K562 (cell line): ENCODE results near the gene SUSD3. TPM values are rescaled to one million over a fixed set of nuclear protein-coding genes. Genes with fewer than 3 reads are reported as not detected.

Experiments
- ATAC-seq: fragments of 200-7000 bp; cut with Tn5 transposase; 3 replicates; pipeline ENCODE4 v1.9.1; 2020; ENCODE audit warnings: moderate library complexity
- BruUV-seq: library from RNA; stranded (reverse); fragments of 400-500 nt; replicated peaks from 2 replicates; lab custom pipeline; 2021; lab: Mats Ljungman, UMichigan
- CTCF ChIA-PET: fragments of 300-600 bp; formaldehyde crosslinking; extraction: SDS; loops from one replicate; lab custom pipeline; 2021; ENCODE audit warnings: low intra/inter-chr PET ratio; lab: Yijun Ruan, JAX
- POLR2A ChIA-PET: fragments of 300-600, 350-650 bp; sonication (Branson Sonifier 250); formaldehyde crosslinking; extraction: SDS; loops from one replicate; lab custom pipeline; 2021; ENCODE audit warnings: antibody characterized with exemption, inconsistent platforms; lab: Yijun Ruan, JAX
- DNase-seq, 4 experiments: peaks; one replicate each; pipeline versions ENCODE4 v3.0.0 to v3.0.0-alpha.2; 2011 to 2018; ENCODE audit warnings: low spot score in 3 of 4, mixed read lengths in 3 of 4; ENCODE audit errors: extremely low read depth in 1 of 4
- FAIRE-seq: peaks from 2 replicates; lab custom pipeline; 2011; peaks lifted over from hg19 to GRCh38; lab: Jason Lieb, UNC
- H2AFZ ChIP-seq: 2 replicates; pipeline ENCODE4 v1.6.0; 2011; ENCODE audit warnings: low read depth, low read length, control low read depth, inconsistent platforms
- H3K27ac ChIP-seq: fragments of 200-600 bp; 3 replicates; pipeline ENCODE4 v1.8.0; 2011; ENCODE audit warnings: low read depth, mild to moderate bottlenecking, control low read depth, inconsistent platforms, low read length, moderate library complexity, mixed read lengths; ENCODE audit errors: extremely low read depth
- H3K27me3 ChIP-seq, 2 experiments: fragments of 300-600 bp in 1 of 2; 2 replicates in 1 of 2; 3 replicates in 1 of 2; pipeline versions ENCODE4 v1.6.0 to v1.8.0; 2011; ENCODE audit warnings: inconsistent platforms in 2 of 2, low read length in 2 of 2, mild to moderate bottlenecking in 1 of 2, mixed read lengths in 1 of 2, moderate library complexity in 1 of 2; ENCODE audit not compliant: control insufficient read depth in 2 of 2, insufficient read depth in 2 of 2
- H3K36me3 ChIP-seq: fragments of 300-600 bp; 3 replicates; pipeline ENCODE4 v1.8.0; 2011; ENCODE audit warnings: mild to moderate bottlenecking, low read length, inconsistent platforms; ENCODE audit not compliant: control insufficient read depth, insufficient read depth
- H3K4me1 ChIP-seq, 2 experiments: fragments of 200-600 bp in 1 of 2; replicated peaks in 1 of 2; 2 replicates in 1 of 2; 3 replicates in 1 of 2; pipeline versions ENCODE4 v1.5.1 to v1.8.0; 2011; ENCODE audit warnings: inconsistent platforms in 2 of 2, low read length in 2 of 2, mild to moderate bottlenecking in 1 of 2, mixed read lengths in 1 of 2, moderate library complexity in 1 of 2; ENCODE audit not compliant: control insufficient read depth in 2 of 2, insufficient read depth in 2 of 2
- H3K4me2 ChIP-seq: 2 replicates; pipeline ENCODE4 v1.6.1; 2011; ENCODE audit warnings: low read length, control low read depth, inconsistent platforms, mixed read lengths; ENCODE audit not compliant: insufficient read depth
- H3K4me3 ChIP-seq: fragments of 200-600 bp; sonication (generic), shearing (Covaris generic); 2 replicates; pipeline ENCODE4 v1.5.1; 2016; ENCODE audit warnings: control low read depth, inconsistent platforms
- H3K79me2 ChIP-seq: fragments of 200-600 bp; 3 replicates; pipeline ENCODE4 v1.8.0; 2011; ENCODE audit warnings: low read length, inconsistent platforms; ENCODE audit not compliant: control insufficient read depth, insufficient read depth
- H3K9ac ChIP-seq, 2 experiments: 2 replicates each; pipeline versions ENCODE4 v1.6.0 to v1.6.1; 2011; ENCODE audit warnings: low read depth in 2 of 2, low read length in 2 of 2, control low read depth in 1 of 2, inconsistent platforms in 1 of 2, mild to moderate bottlenecking in 1 of 2, mixed read lengths in 1 of 2; ENCODE audit not compliant: insufficient read depth in 1 of 2
- H3K9me1 ChIP-seq: one replicate; pipeline ENCODE4 v1.6.0; 2011; ENCODE audit warnings: inconsistent platforms, mild to moderate bottlenecking, low read length, moderate library complexity; ENCODE audit not compliant: control insufficient read depth, insufficient read depth
- H3K9me3 ChIP-seq: replicated peaks from 2 replicates; pipeline ENCODE4 v1.5.1; 2011; ENCODE audit warnings: low read depth, low read length, inconsistent platforms; ENCODE audit not compliant: control insufficient read depth, insufficient read depth
- H4K20me1 ChIP-seq: replicated peaks from 2 replicates; pipeline ENCODE4 v1.6.1; 2011; ENCODE audit warnings: low read length, inconsistent platforms, mixed read lengths; ENCODE audit not compliant: control insufficient read depth, insufficient read depth
- BMI1 ChIP-seq: fragments of 150-350 bp; IDR thresholded peaks from 2 replicates; pipeline ENCODE4 v1.6.1; 2014; ENCODE audit warnings: low read length
- CEBPB ChIP-seq: fragments of 450-650 bp; IDR thresholded peaks from 2 replicates; pipeline ENCODE4 v1.6.1; 2016; ENCODE audit warnings: missing genetic modification characterization, missing compliant biosample characterization
- CREB3L1 ChIP-seq: fragments of 450-650 bp; IDR thresholded peaks from 2 replicates; pipeline ENCODE4 v1.6.1; 2014; ENCODE audit warnings: low read depth, mild to moderate bottlenecking, moderate library complexity, borderline replicate concordance
- EP400 ChIP-seq: fragments of 450-650 bp; IDR thresholded peaks from 2 replicates; pipeline ENCODE4 v1.6.1; 2017; ENCODE audit warnings: antibody characterized with exemption, mild to moderate bottlenecking, moderate library complexity
- HEY1 ChIP-seq: fragments of 250-450 bp; sonication (Bioruptor Pico); IDR thresholded peaks from 2 replicates; pipeline ENCODE4 v1.5.0; 2020; ENCODE audit warnings: mild to moderate bottlenecking, moderate library complexity, borderline replicate concordance
- IRF2 ChIP-seq: sonication (generic); formaldehyde crosslinking; IDR thresholded peaks from 2 replicates; pipeline ENCODE4 v1.8.1; 2022; ENCODE audit warnings: mild to moderate bottlenecking, missing genetic modification reagents
- MTA1 ChIP-seq: fragments of 450-650 bp; IDR thresholded peaks from 2 replicates; pipeline ENCODE4 v1.6.1; 2017; ENCODE audit warnings: borderline replicate concordance
- PHB ChIP-seq: fragments of 250-450 bp; sonication (Bioruptor Pico); IDR thresholded peaks from 2 replicates; pipeline ENCODE4 v1.5.0; 2021
- PURB ChIP-seq: sonication (generic); formaldehyde crosslinking; IDR thresholded peaks from 2 replicates; pipeline ENCODE4 v1.9.0; 2021; ENCODE audit warnings: low read depth, mild to moderate bottlenecking, missing genetic modification reagents
- SETDB1 ChIP-seq: IDR thresholded peaks from one replicate; pipeline ENCODE4 v1.6.1; 2012; ENCODE audit warnings: low read length, control low read depth, inconsistent platforms
- SRF ChIP-seq, 2 experiments: fragments of 250-450, 450-650 bp in 1 of 2; sonication (Bioruptor Pico) in 1 of 2; sonication (generic) in 1 of 2; formaldehyde crosslinking; IDR thresholded peaks; 2 replicates each; pipeline versions ENCODE4 v1.5.0 to v1.5.1; 2020 to 2022; ENCODE audit warnings: mild to moderate bottlenecking in 1 of 2, missing genetic modification reagents in 1 of 2
- SRSF7 ChIP-seq: fragments of 200-400 bp; formaldehyde crosslinking; optimal IDR thresholded peaks from 2 replicates; pipeline ENCODE3; 2017; ENCODE audit warnings: mild to moderate bottlenecking, low read depth, low read length
- ZNF175 ChIP-seq: fragments of 200-800 bp; sonication (Bioruptor generic); IDR thresholded peaks from 2 replicates; pipeline ENCODE4 v1.6.1; 2016; ENCODE audit warnings: low read depth, mild to moderate bottlenecking, missing genetic modification characterization, missing compliant biosample characterization
- ZNF253 ChIP-seq: fragments of 250-450 bp; sonication (Bioruptor Pico); conservative IDR thresholded peaks from 2 replicates; pipeline ENCODE4 v1.6.1; 2021; ENCODE audit warnings: mild to moderate bottlenecking
- ZNF395 ChIP-seq: fragments of 200-800 bp; sonication (Bioruptor generic); IDR thresholded peaks from 2 replicates; pipeline ENCODE4 v1.6.1; 2017; ENCODE audit warnings: missing genetic modification characterization, missing compliant biosample characterization
- WGBS: fragments of 100-300 bp; shearing (Covaris generic); methylation state at CpG from one replicate; pipeline ENCODE4 v1.1.6; 2016; ENCODE audit warnings: low coverage, mixed read lengths; ENCODE audit not compliant: insufficient coverage; ENCODE audit errors: missing lambda C conversion rate; 5-methylcytosine and 5-hydroxymethylcytosine counted together
- in situ Hi-C: fragments of 300-500 bp; cut with MboI; formaldehyde crosslinking; loops from 4 replicates; pipeline ENCODE4 v1.15.0; 2018; ENCODE audit warnings: inconsistent platforms, mixed read lengths
- intact Hi-C: fragments of 100-400 bp; cut with micrococcal nuclease; formaldehyde crosslinking; loops from 2 replicates; pipeline ENCODE4 v1.14.2; 2022
- polyA plus RNA-seq, 8 experiments: library from polyadenylated mRNA; depleted of rRNA in 4 of 8; stranded (reverse) in 5 of 8; unstranded in 3 of 8; fragments of >200 nt; fragmentation: Nextera tagmentation in 2 of 8; fragmentation: Illumina TruSeq in 1 of 8; extraction: Ambion mirVana in 2 of 8; extraction: Trizol in 1 of 8; gene quantifications; 2 replicates each; pipeline versions ENCODE4 v1.2.1 to v1.2.3, GENCODE V29; 2011 to 2014; ENCODE audit warnings: inconsistent platforms in 1 of 8, missing spikeins in 1 of 8
- total RNA-seq, 7 experiments: library from RNA; depleted of rRNA in 6 of 7; stranded (reverse); fragments of >200 nt in 6 of 7; fragmentation: Illumina TruSeq in 2 of 7; extraction: Trizol in 2 of 7; gene quantifications; 2 replicates each; pipeline versions ENCODE4 v1.2.1 to v1.2.3, GENCODE V29; 2011 to 2021; ENCODE audit warnings: low replicate concordance in 1 of 7

Gene SUSD3
- total and polyA plus RNA-seq, 9 of the 15 experiments (the other 6 are each of a cell fraction or from before 2014, with no cell fraction given) = 1.3 to 21.7 (median 11.4) TPM

GRCh38 chr9:93048566-93049448, 9.7 kb upstream of the SUSD3 start (continued):
- no peak for TF ChIP-seq PHB (CRISPR knock-in tag)

- Histone ChIP-seq H3K9me1 (no peaks in the 10 kb centered on the region), H3K27ac (no peak overlapping the region), H3K79me2 (no peaks in the 10 kb centered on the region), H3K4me1 (no peaks in the 10 kb centered on the region), H3K4me2 (no peak overlapping the region), H2AFZ (no peak overlapping the region), H3K9me3 (no peaks in the 10 kb centered on the region; the same call in 1 of the 2 replicates)
- BruUV-seq = no TSS peak
- FAIRE-seq = no peak
- intact Hi-C loops (no loop called here), in situ Hi-C loops (no loop called here)
- ChIA-PET POLR2A (no interaction called here), CTCF (no interaction called here)
- peak; percentile 27; the same call in 1 of the 3 replicates for ATAC-seq
- no peak for DNase-seq
- 0% methylated on average over 4 of the region's 4 CpGs for WGBS
- TF ChIP-seq MTA1 = no peak
- TF ChIP-seq CEBPB (tag) = no peak
- no peak for TF ChIP-seq CREB3L1
- TF ChIP-seq EP400 = no peak
- TF ChIP-seq SRSF7 = no peak
- TF ChIP-seq BMI1 = no peak
- TF ChIP-seq SRF (CRISPR knock-in tag; IDR thresholded peaks at IDR 0.05) = no peak
- TF ChIP-seq ZNF395 (CRISPR knock-in tag) = no peak
- no peak for TF ChIP-seq HEY1 (CRISPR knock-in tag)
- TF ChIP-seq ZNF253 = no peak
- no peak for TF ChIP-seq PURB (CRISPR knock-in tag)
- TF ChIP-seq IRF2 (CRISPR knock-in tag) = no peak
- TF ChIP-seq SETDB1 = no peak
- no peak for TF ChIP-seq ZNF175 (CRISPR knock-in tag)
- TF ChIP-seq, all 486 proteins: peak for 0
- no peaks in the 10 kb centered on the region for H4K20me1 ChIP-seq
- no peak overlapping the region for H3K4me3 ChIP-seq
- no peak overlapping the region for H3K9ac ChIP-seq
- peaks cover 45 to 67% of the 10 kb centered on the region in 2 experiments for H3K27me3 ChIP-seq
- H3K36me3 ChIP-seq = no peaks in the 10 kb centered on the region
Measured at GRCh38 chr9:93049491-93049890, 9.0 kb upstream of the SUSD3 start.
